HG03095 (cell line): ENCODE results near the gene ZNF563.
"Not testable (repeated sequence)": the region's sequence is repeated elsewhere in the genome, so short reads cannot be mapped to it uniquely, and the experiment has no call there.

Experiments
- ATAC-seq: cut with Tn5 transposase; IDR thresholded peaks from one replicate; pipeline ENCODE4 v1.9.1; 2021; ENCODE audit warnings: moderate library complexity; ENCODE audit not compliant: unreplicated experiment

ZNF563 gene

GRCh38 chr19:12333162-12334159 lies at the start of gene ZNF563:
ZNF563 (minus strand) TSS chr19:12333633; CDS start chr19:12333482, 151 bp downstream.
- ATAC-seq = peak; percentile 88

- ATAC-seq = no peak
Observed at GRCh38 chr19:12380444-12380737, 47.0 kb upstream of the ZNF563 start.

DNA sequence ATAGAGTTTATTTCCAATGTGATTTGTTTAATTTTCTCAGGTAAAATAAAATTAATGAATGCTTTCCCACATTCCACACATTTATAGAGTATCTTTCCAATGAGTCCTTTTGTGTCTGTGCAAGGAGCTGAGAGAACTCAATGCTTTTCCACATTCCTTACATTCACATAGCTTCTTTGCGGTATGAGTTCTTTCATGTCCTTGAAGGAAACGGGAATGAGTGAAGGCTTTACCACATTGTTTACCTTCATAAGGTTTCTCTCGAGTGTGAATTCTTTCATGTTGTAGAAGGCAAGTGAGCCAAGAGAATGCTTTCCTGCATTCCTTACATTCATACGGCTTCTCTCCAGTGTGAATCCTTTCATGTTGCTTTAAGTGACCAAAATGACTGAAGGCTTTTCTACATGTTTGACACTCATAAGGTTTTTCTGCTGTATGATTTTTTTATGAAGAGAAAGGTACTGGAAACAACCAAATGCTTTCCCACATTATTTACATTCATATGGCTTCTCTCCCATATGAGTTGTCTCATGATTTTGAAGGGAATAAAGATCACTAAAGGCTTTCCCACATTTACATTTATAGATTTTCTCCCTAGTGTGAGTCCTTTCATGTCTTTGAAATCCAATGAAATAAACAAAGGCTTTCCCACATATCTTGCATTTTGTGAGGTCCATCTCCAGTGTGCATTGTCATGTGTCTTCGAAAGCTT lies 46.5 kb upstream of the ZNF563 start:
- ATAC-seq = no peak

GRCh38 chr19:12374026-12374425 lies 40.6 kb upstream of the ZNF563 start:
- no peak for ATAC-seq

GRCh38 chr19:12365236-12366162 lies 32.1 kb upstream of the ZNF563 start, which contains the start of gene ZNF442:
ZNF442 (minus strand) TSS chr19:12365683; CDS start chr19:12363631, 2,052 bp downstream.
- ATAC-seq = peak; percentile 91

- ATAC-seq = no peak
Observed at GRCh38 chr19:12364391-12365235, 31.2 kb upstream of the ZNF563 start.

DNA sequence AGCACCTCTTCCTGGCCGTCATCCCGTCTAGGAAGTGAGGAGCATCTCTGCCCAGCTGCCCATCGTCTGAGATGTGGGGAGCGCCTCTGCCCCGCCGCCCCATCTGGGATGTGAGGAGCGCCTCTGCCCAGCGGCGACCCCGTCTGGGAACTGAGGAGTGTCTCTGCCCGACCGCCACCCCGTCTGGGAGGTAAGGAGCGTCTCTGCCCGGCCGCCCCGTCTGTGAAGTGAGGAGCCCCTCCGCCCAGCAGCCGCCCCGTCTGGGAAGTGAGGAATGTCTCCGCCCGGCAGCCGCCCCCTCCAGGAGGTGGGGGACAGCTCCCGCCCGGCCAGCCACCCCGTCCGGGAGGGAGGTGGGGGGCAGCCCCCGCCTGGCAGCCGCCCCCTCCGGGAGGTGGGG lies 28.8 kb upstream of the ZNF563 start:
- not testable (repeated sequence) for ATAC-seq

DNA sequence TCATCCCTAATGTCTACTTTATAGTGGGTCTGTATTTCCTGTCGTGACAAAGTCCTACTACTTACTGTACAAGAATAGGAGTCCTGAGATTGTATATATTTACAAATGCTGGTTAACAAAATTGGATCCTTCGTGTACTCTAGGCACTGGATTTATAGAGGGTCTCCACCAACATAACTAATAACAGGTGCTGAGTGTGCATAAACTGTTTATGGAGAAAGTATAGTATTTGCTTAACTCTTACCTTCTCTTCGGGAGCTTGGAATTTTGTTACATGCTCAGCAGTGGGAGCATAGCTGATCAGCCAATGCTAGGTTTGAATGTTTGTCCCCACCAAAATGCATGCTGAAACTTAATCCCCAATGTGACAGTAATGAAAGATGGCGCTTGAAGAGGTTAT lies 19.9 kb upstream of the ZNF563 start:
- no peak for ATAC-seq

DNA sequence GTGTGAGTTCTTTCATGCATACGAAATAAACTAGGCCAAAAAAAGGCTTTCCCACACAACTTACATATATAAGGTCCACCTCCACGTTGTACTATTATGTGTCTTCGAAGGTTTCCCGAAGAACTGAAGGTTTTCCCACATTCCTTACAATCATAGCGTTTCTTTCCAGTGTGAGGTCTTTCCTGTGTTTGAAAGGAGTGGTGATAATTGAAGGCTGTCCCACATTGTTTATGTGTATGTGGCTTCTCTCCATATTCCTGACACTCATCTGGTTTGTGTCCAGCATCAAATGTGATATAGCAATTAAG lies 17.4 kb upstream of the ZNF563 start:
- no peak for ATAC-seq

DNA sequence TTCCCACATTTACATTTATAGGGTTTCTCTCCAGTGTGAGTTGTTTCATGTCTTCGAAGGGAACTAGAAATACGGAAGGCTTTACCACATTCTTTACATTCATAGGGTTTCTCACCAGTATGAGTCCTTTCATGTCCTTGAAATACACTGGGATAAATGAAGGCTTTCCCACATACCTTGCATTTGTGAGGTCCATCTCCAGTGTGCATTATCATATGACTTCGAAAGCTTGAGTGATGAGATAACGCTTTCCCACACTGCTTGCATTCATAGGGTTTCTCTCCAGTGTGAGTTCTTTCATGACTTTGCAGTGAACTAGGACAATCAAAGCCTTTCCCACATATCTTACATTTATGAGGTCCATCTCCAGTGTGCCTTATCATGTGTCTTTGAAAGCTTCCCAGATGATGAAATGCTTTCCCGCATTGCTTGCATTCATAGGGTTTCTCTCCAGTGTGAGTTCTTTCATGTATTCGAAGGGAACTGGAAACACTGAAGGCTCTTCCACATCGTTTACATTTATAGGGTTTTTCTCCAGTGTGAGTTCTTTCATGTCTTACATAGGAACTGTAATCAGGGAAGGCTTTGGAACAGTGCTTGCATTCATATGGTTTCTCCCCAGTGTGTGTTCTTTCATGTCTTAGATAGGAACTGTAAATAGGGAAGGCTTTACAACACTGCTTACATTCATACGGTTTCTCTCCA lies 16.9 kb upstream of the ZNF563 start:
- no peak for ATAC-seq

DNA sequence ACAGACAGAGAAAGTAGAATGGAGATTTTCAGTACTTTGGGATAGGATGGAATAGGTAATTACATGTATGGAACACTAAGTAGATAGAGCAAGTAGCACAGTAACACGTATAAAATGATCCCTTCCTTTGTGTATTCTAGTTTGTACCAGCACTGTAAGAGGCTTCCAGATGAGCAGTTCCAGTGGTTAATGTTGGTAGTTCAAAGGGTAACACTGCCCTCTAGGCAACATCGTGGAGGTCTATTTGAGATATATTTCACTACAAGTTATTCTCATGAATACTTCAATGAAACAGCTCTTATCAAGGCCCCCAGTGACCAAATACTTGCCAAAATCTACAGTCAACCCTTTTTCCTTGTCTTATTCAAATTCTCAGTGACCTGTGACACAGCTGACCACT lies 13.5 kb upstream of the ZNF563 start:
- no peak for ATAC-seq

- ATAC-seq = no peak
Observed at GRCh38 chr19:12345197-12345596, 11.8 kb upstream of the ZNF563 start.

DNA sequence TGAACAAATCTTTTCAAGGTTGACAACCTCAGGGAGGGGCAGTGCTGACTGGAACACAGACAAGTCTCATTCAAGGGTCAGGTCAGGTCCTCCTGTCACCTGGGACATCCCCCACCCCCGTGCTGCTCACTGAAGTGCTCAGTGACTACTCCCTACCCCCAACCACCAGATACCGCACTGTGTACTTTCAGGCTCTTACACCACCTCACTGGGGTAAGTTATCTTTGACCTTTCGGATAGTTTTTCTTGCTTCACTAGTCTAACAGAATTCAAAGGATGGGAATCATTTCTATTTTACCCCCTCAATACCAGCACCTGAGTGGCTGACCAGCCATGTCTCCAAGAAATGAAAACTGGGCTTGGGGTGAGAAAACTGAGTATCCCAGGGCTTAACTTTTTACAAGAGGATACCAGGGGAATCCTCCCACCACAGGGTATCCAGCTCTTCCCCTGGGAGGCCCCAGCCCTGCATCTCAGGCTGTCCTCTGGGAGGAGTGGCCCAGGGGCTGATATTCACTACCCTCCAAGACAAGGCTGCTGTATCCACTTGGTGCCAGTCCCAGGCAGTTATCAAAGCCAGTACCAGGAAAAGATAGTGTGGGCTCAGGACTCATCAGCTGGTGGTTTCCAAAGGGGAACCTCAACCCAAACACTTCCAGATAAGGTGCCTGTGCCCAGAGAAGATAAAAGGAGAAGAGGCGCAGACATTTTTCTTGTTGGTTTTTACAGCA lies 2.1 kb downstream of the ZNF563 start:
- no peak for ATAC-seq

- ATAC-seq = no peak
Observed at GRCh38 chr19:12330340-12330739, 3.1 kb downstream of the ZNF563 start.

DNA sequence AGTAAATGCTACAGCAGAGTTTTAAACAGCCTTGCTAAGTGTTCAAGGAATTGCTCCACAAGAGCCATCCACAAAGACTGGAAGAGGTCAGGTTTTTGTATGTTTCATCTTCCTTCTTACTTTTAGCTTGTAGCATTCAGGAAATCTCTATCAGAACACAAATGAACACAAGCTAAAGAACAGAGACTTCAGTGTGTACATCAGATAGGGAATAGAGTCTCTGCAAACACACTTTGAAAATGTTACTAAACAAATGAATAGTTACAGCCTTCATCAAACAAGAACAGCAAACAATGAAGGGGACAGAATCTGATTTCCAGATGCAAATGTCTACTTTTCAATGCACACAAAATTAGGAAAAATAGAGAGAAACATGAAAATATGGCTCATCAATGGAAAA lies 7.7 kb downstream of the ZNF563 start:
- no peak for ATAC-seq

GRCh38 chr19:12318782-12319413 lies 14.5 kb downstream of the ZNF563 start:
- no peak for ATAC-seq

GRCh38 chr19:12314553-12314952 lies 18.9 kb downstream of the ZNF563 start:
- ATAC-seq = no peak

DNA sequence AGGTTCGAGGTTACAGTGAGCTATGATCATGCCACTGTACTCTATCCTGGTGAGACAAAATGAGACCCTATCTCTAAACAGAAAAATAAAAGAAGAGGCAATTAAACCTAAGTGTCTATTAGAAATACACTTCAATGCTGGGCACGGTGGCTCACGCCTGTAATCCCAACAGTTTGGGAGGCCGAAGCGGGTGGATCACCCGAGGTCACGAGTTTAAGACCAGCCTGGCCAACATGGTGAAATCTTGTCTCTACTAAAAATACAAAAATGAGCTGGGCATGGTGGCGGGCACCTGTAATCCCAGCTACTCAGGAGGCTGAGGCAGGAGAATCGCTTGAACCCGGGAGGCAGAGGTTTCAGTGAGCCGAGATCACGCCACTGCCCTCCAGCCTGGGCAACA lies 24.5 kb downstream of the ZNF563 start:
- not testable (repeated sequence) for ATAC-seq
